Neutrophil (primary cell): Measurements from ENCODE around the gene KLHL2.
"Not testable (repeated sequence)": the region's sequence is repeated elsewhere in the genome, so short reads cannot be mapped to it uniquely, and the experiment has no call there.

Experiments used
- H3K27ac ChIP-seq: fragments of 200-600 bp; sonication (generic); 2 replicates; pipeline ENCODE4 v1.5.1; 2016; ENCODE audit warnings: mild to moderate bottlenecking, moderate library complexity
- H3K27me3 ChIP-seq: fragments of 200-600 bp; sonication (generic); 2 replicates; pipeline ENCODE4 v1.6.0; 2016; ENCODE audit warnings: mild to moderate bottlenecking
- H3K36me3 ChIP-seq: fragments of 200-600 bp; sonication (generic); 2 replicates; pipeline ENCODE4 v1.5.1; 2017
- H3K4me1 ChIP-seq, 2 experiments: fragments of 200-600 bp in 1 of 2; sonication (generic) in 1 of 2; 1 replicate in 1 of 2; 2 replicates in 1 of 2; pipeline versions ENCODE4 v1.5.1 to v1.6.1; 2013 to 2016; ENCODE audit warnings: low read depth in 1 of 2, low read length in 1 of 2, mild to moderate bottlenecking in 1 of 2, moderate library complexity in 1 of 2; ENCODE audit not compliant: control insufficient read depth in 1 of 2, insufficient read depth in 1 of 2
- H3K4me3 ChIP-seq, 2 experiments: fragments of 200-600 bp in 1 of 2; sonication (generic) in 1 of 2; 1 replicate in 1 of 2; 2 replicates in 1 of 2; pipeline ENCODE4 v1.5.1; 2013 to 2016; ENCODE audit warnings: low read depth in 1 of 2, low read length in 1 of 2, mild to moderate bottlenecking in 1 of 2, moderate library complexity in 1 of 2
- H3K9me3 ChIP-seq: fragments of 200-600 bp; sonication (generic); 2 replicates; pipeline ENCODE4 v1.5.1; 2016
- TF ChIP-seq, protein P1 (sequence below): fragments of 200-600 bp; sonication (generic); IDR thresholded peaks from 2 replicates; pipeline ENCODE4 v1.5.1; 2016; ENCODE audit warnings: antibody characterized with exemption

KLHL2 gene, protein sequence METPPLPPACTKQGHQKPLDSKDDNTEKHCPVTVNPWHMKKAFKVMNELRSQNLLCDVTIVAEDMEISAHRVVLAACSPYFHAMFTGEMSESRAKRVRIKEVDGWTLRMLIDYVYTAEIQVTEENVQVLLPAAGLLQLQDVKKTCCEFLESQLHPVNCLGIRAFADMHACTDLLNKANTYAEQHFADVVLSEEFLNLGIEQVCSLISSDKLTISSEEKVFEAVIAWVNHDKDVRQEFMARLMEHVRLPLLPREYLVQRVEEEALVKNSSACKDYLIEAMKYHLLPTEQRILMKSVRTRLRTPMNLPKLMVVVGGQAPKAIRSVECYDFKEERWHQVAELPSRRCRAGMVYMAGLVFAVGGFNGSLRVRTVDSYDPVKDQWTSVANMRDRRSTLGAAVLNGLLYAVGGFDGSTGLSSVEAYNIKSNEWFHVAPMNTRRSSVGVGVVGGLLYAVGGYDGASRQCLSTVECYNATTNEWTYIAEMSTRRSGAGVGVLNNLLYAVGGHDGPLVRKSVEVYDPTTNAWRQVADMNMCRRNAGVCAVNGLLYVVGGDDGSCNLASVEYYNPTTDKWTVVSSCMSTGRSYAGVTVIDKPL

DNA sequence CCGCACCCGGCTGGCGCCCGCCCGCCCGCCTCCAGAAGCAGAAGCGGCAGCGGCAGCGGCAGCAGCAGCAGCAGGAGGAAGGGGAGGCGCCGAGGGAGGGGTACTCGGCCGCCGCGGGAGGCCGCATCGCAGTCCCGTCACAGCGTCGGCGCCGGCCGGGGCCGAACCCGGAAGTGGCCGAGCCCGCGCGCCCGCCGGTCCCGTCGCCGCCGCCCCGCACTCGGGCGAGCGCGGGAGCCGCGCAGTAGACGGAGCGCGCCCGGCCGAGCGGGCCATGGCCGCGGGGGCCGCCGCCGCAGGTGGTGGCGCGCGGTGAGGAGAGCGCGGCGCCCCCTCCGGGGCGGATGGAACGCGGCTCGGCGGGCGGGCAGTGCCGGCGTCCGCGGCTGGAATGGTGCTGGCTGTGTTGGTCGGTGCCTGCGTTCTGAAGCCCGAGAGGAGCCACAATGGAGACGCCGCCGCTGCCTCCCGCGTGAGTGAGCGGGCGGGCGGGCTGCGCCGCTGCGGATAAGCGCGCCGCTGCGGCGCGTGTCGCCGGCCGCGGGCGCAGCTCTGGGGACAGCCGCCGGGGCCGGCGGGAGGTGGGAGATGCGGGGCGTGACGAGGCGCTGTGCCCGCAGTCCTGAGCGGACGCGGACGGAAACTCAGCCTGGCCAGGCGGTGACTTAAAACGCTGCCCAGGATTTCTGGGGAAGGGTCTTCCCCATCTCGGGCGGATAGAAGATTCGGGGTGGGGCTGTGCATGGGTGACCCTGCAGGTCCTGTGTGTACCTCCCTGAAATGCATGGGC lies at the start of gene KLHL2:
TSS of gene KLHL2 (plus strand) at position 131 of the 790 bp plus-strand sequence. CDS start at position 447, 316 bp downstream.
- H3K27ac ChIP-seq, result peak within 1 kb of the TSS; percentile 93
- peaks cover 61 to 64% of the 10 kb centered on the region in 2 experiments for H3K4me1 ChIP-seq
- TF ChIP-seq, protein P1, sequence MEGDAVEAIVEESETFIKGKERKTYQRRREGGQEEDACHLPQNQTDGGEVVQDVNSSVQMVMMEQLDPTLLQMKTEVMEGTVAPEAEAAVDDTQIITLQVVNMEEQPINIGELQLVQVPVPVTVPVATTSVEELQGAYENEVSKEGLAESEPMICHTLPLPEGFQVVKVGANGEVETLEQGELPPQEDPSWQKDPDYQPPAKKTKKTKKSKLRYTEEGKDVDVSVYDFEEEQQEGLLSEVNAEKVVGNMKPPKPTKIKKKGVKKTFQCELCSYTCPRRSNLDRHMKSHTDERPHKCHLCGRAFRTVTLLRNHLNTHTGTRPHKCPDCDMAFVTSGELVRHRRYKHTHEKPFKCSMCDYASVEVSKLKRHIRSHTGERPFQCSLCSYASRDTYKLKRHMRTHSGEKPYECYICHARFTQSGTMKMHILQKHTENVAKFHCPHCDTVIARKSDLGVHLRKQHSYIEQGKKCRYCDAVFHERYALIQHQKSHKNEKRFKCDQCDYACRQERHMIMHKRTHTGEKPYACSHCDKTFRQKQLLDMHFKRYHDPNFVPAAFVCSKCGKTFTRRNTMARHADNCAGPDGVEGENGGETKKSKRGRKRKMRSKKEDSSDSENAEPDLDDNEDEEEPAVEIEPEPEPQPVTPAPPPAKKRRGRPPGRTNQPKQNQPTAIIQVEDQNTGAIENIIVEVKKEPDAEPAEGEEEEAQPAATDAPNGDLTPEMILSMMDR, result peak; percentile 16

GRCh38 chr4:165158762-165159161 lies 48.6 kb upstream of the KLHL2 start:
- Histone ChIP-seq H3K27me3 (no peaks in the 10 kb centered on the region), H3K4me3 (no peak overlapping the region), H3K27ac (no peak overlapping the region), H3K4me1 (no peaks in the 10 kb centered on the region), H3K36me3 (no peaks in the 10 kb centered on the region), H3K9me3 (no peaks in the 10 kb centered on the region)
- TF ChIP-seq, protein P1, result no peak

More for the DNA sequence above, at the start of gene KLHL2:
- no peaks in the 10 kb centered on the region for H3K36me3 ChIP-seq
- peak within 1 kb of the TSS; percentile 71 to 78 for H3K4me3 ChIP-seq
- no peaks in the 10 kb centered on the region for H3K9me3 ChIP-seq
- no peaks in the 10 kb centered on the region for H3K27me3 ChIP-seq

GRCh38 chr4:165164257-165164656 lies 43.1 kb upstream of the KLHL2 start:
- Histone ChIP-seq H3K27me3 (no peaks in the 10 kb centered on the region), H3K36me3 (no peaks in the 10 kb centered on the region), H3K27ac (no peak overlapping the region), H3K4me3 (no peak overlapping the region), H3K9me3 (no peaks in the 10 kb centered on the region), H3K4me1 (no peaks in the 10 kb centered on the region)
- TF ChIP-seq, protein P1, result no peak

DNA sequence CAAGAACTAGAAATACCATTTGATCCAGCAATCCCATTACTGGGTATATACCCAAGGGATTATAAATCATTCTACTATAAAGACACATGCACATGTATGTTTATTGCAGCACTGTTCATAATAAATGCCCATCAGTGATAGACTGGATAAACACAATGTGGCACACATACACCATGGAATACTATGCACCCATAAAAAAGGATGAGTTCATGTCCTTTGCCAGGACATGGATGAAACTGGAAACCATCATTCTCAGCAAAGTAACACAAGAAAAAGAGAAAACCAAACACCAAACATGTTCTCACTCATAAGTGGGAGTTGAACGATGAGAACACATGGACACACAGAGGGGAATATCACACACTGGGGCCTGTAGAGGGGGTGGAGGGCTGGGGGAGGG lies 40.5 kb upstream of the KLHL2 start:
- H3K4me3 ChIP-seq, H3K27ac ChIP-seq, H3K9me3 ChIP-seq, H3K27me3 ChIP-seq, H3K36me3 ChIP-seq, H3K4me1 ChIP-seq: not testable (repeated sequence)

GRCh38 chr4:165167650-165168049 lies 39.7 kb upstream of the KLHL2 start:
- Histone ChIP-seq H3K4me1 (no peaks in the 10 kb centered on the region), H3K27me3 (no peaks in the 10 kb centered on the region), H3K9me3 (no peaks in the 10 kb centered on the region), H3K4me3 (no peak overlapping the region), H3K27ac (no peak overlapping the region), H3K36me3 (no peaks in the 10 kb centered on the region)
- TF ChIP-seq, protein P1, result no peak
